Cardiac fibroblast (primary cell): ENCODE results near the gene KCNQ5.

Experiments used
- DNase-seq, 2 donors: peaks; one replicate each; pipeline versions ENCODE4 v3.0.0 to v3.0.0-alpha.2; 2010; ENCODE audit warnings: low read depth in 2 of 2
- H3K4me3 ChIP-seq, 2 donors: replicated peaks in 1 of 2; 1 replicate in 1 of 2; 2 replicates in 1 of 2; pipeline ENCODE4 v1.5.1; 2011; ENCODE audit warnings: low read depth in 2 of 2, low read length in 2 of 2, mild to moderate bottlenecking in 2 of 2, moderate library complexity in 1 of 2
- CTCF ChIP-seq: IDR thresholded peaks from one replicate; pipeline ENCODE4 v1.5.1; 2011; ENCODE audit warnings: low read depth, mild to moderate bottlenecking, low read length, inconsistent platforms

Gene KCNQ5

GRCh38 chr6:72758901-72759300 is 137.0 kb downstream of the KCNQ5 start:
- H3K4me3 ChIP-seq: no peak overlapping the region
- no peak for DNase-seq
- no peak for TF ChIP-seq CTCF

DNA sequence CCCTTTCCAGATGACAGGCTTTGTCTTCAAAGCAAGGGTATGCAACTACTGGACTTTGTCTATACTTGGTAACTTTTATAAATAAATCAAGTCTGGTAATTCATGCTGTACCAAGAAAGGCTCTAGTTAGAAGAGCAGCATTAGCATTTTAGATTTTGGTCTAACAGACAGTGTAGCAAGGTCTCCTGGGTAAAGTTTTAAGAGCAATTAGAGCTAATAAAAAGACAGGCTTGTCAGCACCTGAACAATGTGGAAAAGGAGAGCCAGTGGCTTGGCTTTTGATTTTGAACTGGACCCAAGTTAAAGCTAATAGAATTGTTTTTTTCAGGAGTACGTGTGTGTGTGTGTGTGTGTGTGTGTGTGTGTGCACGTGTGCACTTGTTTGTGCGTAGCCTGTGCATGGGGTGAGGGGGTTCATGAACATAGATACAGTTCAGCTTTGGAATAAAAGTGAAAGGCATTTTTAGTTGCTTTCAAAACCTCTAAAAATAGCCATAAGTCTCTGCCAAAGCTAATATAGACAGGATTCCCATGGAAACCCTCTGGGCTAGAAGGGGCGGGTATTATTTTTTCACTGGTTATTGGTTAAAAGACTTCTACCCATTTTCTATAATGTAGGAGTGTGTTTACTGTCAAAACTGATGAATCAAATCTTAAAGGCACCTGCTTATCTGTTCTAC is 138.4 kb downstream of the KCNQ5 start:
- DNase-seq: peak; percentile 49 to 51
- H3K4me3 ChIP-seq: no peak overlapping the region
- no peak for TF ChIP-seq CTCF

DNA sequence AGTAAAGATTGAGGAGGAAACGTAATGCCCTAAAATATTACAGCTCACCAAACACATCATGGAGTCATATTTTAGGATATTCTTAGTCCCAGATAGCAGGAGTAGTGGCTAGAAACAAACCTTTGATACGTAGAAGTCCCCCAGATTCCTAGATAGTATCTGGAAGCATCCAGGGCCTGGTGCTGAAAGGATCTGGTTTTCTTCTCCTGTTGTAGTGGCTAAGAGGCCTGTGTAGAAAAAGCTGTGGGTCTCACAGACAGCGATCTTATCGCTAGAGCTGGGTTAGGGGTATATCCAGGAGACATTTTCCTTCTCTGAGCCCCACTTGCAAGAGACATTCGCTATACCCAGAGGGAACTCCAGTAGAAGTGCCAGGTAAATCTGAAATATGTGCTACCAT is 139.9 kb downstream of the KCNQ5 start:
- TF ChIP-seq CTCF: no peak
- DNase-seq: no peak
- no peak overlapping the region for H3K4me3 ChIP-seq

DNA sequence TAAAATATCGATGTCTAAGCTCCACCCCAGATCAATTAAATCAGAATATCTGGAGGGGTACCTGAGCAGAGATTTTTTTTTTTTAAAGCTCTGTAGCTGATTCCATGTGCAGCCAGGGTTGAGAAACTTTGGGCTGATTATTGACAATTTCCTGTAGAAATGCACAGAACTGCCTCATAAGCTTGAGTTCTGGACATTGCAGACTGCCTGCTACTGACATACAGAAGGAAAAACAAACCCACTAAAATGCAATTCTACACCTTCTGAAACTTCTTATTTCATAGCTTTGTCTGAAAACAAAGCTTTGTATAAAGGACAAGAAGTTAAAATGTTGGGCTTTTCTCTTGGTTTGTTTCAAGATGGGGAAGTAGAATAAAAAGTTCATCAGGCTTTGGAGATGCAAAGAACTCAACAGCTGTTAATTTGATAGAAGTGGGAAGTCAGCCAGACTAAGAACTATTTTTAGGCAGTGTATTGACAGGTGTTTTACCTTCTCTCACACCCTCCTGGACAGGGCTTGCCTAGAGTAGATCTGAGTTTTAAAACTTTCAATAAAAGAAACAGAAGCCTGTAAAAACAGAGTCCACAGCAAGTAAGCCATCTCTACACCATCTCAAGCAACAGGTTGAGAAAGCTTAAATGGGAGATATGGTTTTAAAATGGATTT is 147.7 kb downstream of the KCNQ5 start:
- no peak overlapping the region for H3K4me3 ChIP-seq
- TF ChIP-seq CTCF: no peak
- DNase-seq: no peak

DNA sequence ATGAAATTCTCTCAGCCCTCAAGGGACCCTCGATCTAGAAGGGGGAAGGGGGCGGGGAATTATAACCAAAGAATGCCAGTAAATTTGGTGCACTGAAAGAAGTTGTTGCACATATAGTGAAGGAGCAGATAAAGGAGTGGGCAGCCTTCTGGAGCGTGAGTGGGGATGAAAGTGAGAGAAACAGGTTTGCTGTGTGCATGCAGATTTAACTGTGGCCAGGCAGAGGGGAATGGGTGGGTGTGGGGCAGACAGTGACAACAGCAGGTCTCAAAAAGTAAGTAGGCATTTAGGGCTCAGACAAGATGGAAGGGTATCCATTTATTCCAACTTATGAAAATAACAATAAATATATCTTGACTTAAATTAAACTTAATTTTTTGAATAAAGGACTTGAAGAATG is 149.1 kb downstream of the KCNQ5 start:
- TF ChIP-seq CTCF: no peak

GRCh38 chr6:72776456-72776855 is 154.6 kb downstream of the KCNQ5 start:
- TF ChIP-seq CTCF: no peak
- no peak overlapping the region for H3K4me3 ChIP-seq
- DNase-seq: no peak

More for the DNA sequence above, 149.1 kb downstream of the KCNQ5 start:
- DNase-seq: no peak
- H3K4me3 ChIP-seq: no peak overlapping the region
